NCI-H526 treated with DMSO at 0.1 percent for 48 hours (cell line): ENCODE measurements around the gene TTC39B.

Source experiments
- DNase-seq: peaks from one replicate; lab custom pipeline; 2025; lab: John Stamatoyannopoulos, UW

The TTC39B gene

GRCh38 chr9:15133488-15133887 lies 173.5 kb downstream of the TTC39B start:
- DNase-seq, result no peak

DNA sequence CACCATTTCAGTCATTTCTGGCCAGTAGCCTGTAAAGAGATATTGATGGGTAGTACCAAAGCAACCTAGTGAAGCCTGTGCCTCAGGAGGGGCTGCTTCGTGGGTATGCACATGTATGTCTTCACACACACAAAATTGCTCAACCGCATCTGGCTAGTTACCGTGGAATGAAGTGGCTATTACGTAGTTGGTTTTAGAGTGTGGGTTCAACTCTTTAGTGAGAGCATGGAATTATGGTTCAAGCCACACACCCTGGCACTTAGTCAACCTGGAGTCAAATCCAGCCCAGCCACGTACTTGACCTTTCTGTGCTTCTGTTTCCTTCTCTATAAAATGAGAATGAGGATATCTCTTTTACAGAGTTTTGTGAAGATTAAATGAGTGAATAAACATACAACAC lies 174.9 kb downstream of the TTC39B start:
- DNase-seq, result no peak

GRCh38 chr9:15131094-15131493 lies 175.9 kb downstream of the TTC39B start:
- DNase-seq, result no peak

GRCh38 chr9:15127831-15128230 lies 179.2 kb downstream of the TTC39B start:
- no peak for DNase-seq

DNA sequence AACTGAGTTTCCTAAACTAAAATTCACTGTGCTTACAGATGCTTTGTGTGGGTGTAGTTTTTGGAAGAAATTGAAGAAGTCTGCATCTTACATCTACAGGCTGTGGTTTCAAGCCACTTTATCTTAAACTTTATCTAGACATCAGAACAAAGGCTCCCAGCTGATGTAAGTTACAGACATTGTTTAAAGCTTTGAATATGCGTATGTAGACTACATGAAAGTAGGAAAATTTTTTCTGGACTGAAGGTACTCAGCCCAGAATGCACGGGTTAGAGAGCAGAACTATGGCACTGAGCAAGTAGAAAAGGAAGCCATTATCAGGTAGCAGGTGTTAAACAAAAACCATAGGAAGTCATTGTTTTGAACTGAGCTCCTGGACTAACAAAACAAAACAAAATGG lies 185.4 kb downstream of the TTC39B start:
- no peak for DNase-seq

DNA sequence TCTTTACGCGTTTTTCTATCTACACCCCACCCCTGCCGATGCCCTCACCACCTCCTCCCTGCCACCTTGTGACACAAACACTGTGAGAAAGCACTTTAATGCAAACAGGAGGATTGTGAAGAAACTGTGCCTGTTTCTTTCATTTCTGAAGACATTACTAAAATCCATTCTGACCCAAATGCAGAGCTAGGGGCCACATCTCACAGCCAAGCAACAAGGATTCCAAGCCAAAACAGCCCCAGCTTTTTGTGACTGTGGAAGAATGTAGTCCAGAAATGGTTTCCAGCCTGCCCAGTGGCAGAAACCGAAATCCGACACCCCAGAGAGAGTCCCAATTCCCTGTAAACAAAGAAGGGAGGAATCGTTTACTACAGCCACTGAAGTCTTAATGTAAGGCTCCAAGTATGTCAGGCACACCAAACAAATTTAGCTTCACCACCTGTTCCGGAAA lies 190.9 kb downstream of the TTC39B start:
- no peak for DNase-seq

DNA sequence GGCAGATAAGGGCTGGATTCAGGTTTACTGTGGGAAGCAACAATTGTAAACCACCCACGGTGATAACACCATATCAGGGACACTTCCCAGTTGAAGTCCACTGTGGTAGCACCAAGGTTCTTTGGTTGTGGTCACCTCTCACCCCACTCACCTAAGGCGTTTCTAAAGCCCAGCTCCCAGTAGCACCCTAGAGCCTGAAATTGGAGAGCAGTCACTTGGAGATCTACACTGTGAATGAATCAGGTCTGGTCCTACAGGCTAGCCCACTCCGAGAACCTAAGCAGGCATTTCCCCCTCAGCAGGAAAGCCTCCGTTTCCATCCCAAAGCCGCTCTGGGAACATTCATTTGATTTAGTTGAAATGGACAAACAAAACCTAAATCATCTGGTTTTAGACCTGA lies 191.3 kb downstream of the TTC39B start:
- DNase-seq, result no peak

DNA sequence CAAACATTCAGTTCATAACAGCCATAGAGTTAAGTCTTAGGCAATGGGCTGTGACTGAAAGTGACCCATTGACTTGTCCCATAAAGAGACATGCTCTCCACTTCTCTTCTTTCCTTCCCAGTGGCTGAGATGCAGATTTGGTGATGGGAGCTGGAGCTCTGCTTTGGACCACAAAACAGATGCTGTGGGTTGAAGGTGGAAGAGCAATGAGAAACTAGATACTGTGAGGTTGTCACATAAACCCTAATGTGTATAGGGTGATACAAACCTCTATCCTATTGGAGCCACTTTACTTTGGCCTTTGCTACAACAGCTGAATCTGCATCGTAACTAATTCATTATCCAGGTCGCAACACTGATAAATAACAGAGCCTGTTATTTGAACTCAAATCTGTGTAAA lies 192.0 kb downstream of the TTC39B start:
- no peak for DNase-seq
